Adrenal gland (tissue), 5 donors: ENCODE results near the gene DEPDC4.
"Not testable (repeated sequence)": the region's sequence is repeated elsewhere in the genome, so short reads cannot be mapped to it uniquely, and the experiment has no call there.

Experiments
- CTCF ChIP-seq, 6 experiments: fragments of 450-650 bp in 4 of 6; fragments of 200-600 bp in 2 of 6; sonication (generic) in 1 of 6; IDR thresholded peaks; 1 replicate in 5 of 6; 2 replicates in 1 of 6; pipeline versions ENCODE4 v1.5.1 to v1.8.0; 2016 to 2021; ENCODE audit warnings: antibody characterized with exemption in 6 of 6, mild to moderate bottlenecking in 2 of 6, moderate library complexity in 1 of 6
- POLR2A ChIP-seq, 2 donors: fragments of 450-650 bp; IDR thresholded peaks; one replicate each; pipeline ENCODE4 v1.6.1; 2017; ENCODE audit warnings: antibody characterized with exemption in 2 of 2, mild to moderate bottlenecking in 2 of 2, moderate library complexity in 1 of 2
- donor health status: DM: no; HTN: no; CAD: no.

GRCh38 chr12:100284556-100284955 is 17.7 kb upstream of the DEPDC4 start:
- TF ChIP-seq POLR2A, CTCF (IDR thresholded peaks at IDR 0.05): not testable (repeated sequence)
